CD4-positive, alpha-beta T cell treated with Interleukin-4 for 1 hour (primary cell): ENCODE data around the gene POLRMT.
A peak's percentile ranks its signal among the peaks of the same experiment; 100 is the strongest.
"Not testable (repeated sequence)": the region's sequence is repeated elsewhere in the genome, so short reads cannot be mapped to it uniquely, and the experiment has no call there.

Source experiments
- DNase-seq, 2 donors: peaks; one replicate each; pipeline ENCODE4 v3.0.0-alpha.2; 2020 to 2022

Gene POLRMT

GRCh38 chr19:646779-647565 lies 13.6 kb upstream of the POLRMT start:
- no peak for DNase-seq

- DNase-seq, result no peak
Observed at GRCh38 chr19:645912-646778, 12.8 kb upstream of the POLRMT start.

DNA sequence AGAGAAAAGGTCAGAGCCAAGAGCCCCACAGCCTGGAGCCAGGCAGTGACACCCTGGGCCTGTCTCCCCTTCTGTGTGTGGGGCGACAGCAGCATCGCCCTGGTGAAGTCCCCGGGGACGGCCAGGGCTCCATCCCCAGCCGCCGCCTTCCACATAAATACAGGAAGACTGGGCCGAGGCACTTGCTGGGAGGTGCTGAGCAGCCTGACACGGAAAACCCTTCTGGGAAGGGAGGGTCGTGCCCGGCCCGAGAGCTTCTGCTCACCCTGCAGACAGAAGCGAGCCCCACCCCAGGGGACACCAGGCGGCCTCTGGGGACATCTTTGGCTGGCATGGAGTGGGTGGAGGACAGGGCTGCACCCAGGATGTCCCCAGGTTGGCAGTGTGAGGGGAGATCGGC lies 11.5 kb upstream of the POLRMT start:
- no peak for DNase-seq

- DNase-seq, result no peak
Observed at GRCh38 chr19:644363-644762, 11.0 kb upstream of the POLRMT start.

- DNase-seq, result no peak
Observed at GRCh38 chr19:643736-644135, 10.4 kb upstream of the POLRMT start.

GRCh38 chr19:642767-643727 lies 9.7 kb upstream of the POLRMT start:
- no peak for DNase-seq

DNA sequence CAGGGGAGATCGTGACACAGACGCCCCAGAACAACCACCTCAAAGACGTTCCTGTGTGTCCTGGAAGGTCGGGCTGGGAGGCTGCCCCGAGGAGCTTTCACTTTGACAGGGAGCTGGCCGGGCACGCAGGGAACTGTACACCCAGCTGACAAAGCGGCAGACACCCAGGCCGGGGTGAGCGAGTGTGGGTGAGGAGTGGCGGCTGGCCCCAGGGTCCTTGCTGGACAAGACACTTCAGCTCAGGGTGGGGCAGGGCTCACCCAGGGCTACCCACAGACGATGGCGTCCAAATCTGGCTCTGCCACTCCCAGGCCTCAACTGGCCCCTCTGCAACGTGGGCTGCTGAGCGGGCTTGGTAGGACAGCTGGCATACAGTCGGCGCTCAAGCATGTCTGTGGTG lies 8.4 kb upstream of the POLRMT start:
- DNase-seq, result no peak

GRCh38 chr19:640606-641189 lies 7.4 kb upstream of the POLRMT start:
- no peak for DNase-seq

DNA sequence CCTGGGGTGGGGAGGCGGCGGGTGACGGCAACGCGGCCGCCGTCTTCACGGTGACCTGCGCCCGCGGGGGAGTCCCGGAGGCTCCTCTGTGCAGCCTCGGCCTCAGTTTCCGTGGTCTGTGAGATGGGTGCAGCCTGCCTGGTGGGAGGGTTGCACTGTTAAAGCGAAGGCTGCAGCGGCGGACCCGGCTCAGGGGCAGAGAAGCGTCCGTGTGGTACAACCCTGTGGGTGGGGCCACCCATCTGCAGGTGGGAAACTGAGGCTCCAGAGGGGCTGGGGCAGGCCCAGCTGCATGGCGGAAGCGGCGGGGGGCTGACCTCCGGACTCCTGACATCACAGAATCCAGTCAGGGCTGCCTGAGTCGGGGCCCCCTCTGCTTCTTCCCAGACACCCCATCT lies 6.8 kb upstream of the POLRMT start:
- no peak for DNase-seq

GRCh38 chr19:639253-640160 lies 6.2 kb upstream of the POLRMT start, which contains the start of gene FGF22:
FGF22 (plus strand) TSS chr19:639879; CDS start chr19:639926, 47 bp downstream.
- peak; percentile 92 to 96 for DNase-seq

DNA sequence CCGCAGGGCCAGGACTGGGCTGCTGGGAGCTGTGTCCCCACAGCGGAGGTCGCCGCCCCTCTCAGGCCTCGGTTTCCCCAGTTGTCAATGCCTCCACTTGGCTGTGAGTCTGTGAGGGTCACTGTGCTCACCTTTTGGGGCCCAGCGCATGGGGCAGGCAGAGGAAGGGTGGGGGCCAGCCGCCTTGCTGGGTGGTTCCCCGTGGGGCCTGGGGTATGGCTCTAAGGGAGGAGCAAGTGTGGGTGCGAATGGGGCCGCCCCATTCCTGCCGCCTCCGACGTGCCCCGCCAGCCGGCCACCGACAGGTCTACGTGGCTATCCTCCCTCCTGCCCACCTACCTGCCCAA lies 5.5 kb upstream of the POLRMT start:
- no peak for DNase-seq

DNA sequence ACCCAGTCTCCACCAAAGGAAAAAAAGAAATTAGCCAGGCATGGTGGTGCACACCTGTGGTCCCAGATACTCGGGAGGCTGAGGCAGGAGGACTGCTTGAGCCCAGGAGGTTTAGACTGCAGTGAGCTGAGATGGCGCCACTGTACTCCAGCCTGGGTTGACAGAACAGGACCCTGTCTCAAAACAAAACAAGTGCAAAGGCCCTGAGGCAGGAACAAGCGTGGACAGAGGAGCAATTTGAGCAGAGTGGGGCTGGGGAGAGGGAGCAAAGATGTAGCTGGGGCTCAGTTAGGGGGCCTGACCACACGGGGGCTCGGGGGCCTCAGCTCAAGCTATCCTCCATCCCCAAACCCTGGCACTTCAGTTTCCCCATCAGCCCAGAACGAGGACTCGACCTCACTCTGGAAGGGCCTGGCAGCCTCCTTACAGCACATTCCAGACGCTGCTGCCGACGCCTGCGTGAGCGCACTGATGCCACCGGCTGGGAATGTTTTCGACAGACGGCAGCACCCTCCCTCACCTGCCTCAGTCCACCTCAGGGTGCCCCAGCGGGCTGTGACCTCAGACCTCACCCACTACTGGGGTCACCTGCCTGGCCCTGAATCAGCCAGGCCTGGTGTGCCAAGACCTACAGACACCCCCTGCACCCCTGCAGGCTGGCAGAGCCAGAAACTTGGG lies 1.8 kb upstream of the POLRMT start:
- no peak for DNase-seq

DNA sequence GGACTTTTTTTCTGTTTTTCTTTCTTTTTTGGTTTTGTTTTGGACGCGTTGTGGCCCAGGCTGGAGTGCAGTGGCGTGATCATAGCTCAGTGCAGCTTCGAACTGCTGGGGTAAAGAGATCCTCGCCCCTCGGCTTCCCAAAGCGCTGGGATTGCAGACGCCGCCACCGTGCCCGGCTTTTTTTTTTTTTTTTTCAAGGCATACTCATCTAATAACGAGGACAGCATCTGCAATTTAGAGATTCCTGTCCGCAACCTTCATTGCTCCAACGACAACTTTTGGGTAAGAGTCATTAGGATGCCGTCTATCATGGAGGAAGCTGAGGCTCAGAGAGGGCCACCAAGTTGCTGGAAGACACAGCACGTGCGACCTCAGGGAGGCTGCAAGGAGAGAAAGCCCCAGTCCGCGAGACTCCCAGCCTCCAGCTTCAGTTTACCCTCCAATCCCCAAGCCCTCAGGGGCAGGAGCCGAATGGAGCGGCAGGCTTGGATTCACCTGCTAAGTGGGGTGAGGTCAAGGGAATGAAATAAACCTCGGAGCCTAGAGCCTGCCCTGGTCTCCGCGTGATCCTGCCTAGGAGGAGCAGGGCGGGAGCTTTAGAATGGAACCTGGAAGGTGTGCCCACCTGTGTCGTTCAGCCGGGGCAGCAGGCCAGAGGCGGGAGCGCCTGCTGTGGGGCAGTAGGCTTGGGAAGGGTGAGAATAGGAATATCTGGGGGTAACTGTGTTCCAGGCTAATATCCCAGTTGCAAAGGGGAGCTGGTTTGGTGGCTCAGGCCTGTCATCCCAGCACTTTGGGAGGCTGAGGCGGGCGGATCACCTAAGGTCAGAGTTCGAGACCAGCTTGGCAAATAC lies 676 bp upstream of the POLRMT start:
- no peak for DNase-seq

- DNase-seq, result no peak
Observed at GRCh38 chr19:632579-633067, 714 bp downstream of the POLRMT start.

DNA sequence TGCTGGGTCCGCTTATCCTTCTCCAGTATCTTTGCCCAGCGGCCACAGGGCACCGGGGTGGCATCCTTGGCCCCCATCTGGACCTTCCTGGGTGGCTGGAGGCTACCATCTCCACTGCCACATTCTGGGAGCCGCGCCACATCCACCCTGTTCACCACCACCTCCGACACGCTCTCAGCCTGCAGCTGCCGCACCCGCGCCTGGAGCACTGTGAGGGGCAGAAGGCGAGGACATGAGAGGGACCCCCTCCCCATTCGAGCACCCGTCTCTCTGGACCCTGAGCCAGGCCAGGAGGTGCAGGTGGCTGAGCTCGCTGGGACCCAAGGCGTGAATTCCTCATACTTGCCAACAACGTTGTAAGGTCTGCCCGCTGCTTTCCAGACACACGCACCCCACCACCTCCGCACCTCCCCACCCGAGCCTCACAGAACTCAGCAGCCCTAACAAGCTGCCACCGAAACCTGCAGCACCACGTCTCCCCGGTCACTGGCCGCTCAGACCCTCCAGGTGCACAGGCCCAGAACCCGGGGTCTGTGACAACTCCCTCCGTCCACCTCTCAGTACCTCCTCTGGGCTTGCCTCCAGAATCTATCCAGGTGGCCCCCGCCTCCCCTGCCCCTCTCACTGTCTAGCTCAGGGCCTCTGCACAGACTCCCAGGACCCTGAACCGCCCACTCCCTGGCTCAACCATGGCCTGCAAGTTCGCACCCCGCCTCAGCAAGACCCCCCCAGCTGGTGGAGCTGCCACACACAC lies 3.2 kb downstream of the POLRMT start:
- DNase-seq, result no peak

DNA sequence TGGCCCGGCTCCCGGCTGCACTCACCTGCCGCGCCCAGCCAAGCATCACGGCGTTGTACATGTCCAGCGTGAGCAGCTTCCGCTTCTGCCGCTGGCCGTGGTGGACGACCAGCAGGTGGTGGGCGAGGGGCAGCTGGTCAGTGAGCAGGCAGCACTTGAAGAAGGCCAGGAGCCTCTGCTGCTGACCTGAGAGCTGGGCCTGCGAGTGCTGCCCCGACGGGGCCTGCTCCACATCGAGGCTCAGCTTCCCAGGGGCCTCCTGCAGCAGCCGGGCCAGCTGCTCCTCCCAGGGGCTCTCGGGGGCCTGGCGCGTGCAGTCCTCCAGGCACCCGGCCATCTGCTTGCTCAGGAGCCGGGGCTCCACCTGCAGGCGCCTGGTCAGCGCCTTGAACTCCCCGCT lies 3.8 kb downstream of the POLRMT start:
- not testable (repeated sequence) for DNase-seq

- no peak for DNase-seq
Observed at GRCh38 chr19:628168-628567, 5.2 kb downstream of the POLRMT start.

DNA sequence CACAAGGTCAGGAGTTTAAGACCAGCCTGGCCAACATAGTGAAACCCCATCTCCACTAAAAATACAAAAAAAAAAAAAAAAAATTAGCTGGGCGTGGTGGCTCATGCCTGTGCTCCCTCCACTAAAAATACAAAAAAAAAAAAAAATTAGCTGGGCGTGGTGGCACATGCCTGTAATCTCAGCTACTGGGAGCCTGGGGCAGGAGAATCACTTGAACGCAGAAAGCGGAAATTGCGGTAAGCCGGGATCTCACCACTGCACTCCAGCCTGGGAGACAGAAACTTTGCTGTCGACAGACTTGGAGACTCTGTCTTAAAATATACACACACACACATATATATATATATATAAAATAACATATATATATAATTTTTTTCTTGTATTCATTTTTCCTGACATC lies 6.8 kb downstream of the POLRMT start:
- not testable (repeated sequence) for DNase-seq

GRCh38 chr19:625257-625656 lies 8.1 kb downstream of the POLRMT start:
- DNase-seq, result no peak
